GM12801 (cell line): ENCODE measurements around the gene HORMAD2.

Experiments used
- TF ChIP-seq, protein P1 (sequence below): IDR thresholded peaks from one replicate; pipeline ENCODE4 v1.5.1; 2011; ENCODE audit warnings: control low read depth; ENCODE audit not compliant: insufficient read length; ENCODE audit errors: extremely low read depth

Gene HORMAD2

DNA sequence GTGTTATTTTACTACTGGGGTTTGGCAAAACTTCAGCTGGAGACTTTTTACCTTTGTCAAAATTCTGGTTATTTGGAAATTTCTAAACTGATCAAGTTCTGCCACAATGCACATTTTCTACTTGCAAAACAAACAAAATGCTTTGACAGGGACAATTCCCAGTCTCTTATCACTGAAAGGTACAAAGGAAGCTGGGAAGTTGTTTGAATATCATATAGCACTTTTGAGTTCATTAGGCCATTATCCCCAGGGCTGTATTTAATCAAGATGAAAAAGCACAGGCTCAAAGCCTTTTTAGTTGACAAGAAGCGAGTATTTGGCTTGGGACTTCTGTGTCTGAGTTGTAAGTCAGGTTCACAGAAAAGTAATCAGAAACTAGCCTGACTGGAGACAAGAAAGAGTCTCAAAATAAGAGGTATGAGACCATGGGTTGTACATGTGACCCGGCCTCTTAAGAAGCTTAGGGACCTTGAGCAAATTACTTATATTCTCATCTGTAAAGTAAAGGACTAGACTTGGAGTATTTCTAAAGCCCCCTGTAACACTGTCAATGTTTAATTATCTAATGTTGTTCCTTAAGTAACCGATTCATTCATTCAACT, 2.9 kb upstream of the HORMAD2 start:
- TF ChIP-seq, protein P1, sequence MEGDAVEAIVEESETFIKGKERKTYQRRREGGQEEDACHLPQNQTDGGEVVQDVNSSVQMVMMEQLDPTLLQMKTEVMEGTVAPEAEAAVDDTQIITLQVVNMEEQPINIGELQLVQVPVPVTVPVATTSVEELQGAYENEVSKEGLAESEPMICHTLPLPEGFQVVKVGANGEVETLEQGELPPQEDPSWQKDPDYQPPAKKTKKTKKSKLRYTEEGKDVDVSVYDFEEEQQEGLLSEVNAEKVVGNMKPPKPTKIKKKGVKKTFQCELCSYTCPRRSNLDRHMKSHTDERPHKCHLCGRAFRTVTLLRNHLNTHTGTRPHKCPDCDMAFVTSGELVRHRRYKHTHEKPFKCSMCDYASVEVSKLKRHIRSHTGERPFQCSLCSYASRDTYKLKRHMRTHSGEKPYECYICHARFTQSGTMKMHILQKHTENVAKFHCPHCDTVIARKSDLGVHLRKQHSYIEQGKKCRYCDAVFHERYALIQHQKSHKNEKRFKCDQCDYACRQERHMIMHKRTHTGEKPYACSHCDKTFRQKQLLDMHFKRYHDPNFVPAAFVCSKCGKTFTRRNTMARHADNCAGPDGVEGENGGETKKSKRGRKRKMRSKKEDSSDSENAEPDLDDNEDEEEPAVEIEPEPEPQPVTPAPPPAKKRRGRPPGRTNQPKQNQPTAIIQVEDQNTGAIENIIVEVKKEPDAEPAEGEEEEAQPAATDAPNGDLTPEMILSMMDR, result no peak

DNA sequence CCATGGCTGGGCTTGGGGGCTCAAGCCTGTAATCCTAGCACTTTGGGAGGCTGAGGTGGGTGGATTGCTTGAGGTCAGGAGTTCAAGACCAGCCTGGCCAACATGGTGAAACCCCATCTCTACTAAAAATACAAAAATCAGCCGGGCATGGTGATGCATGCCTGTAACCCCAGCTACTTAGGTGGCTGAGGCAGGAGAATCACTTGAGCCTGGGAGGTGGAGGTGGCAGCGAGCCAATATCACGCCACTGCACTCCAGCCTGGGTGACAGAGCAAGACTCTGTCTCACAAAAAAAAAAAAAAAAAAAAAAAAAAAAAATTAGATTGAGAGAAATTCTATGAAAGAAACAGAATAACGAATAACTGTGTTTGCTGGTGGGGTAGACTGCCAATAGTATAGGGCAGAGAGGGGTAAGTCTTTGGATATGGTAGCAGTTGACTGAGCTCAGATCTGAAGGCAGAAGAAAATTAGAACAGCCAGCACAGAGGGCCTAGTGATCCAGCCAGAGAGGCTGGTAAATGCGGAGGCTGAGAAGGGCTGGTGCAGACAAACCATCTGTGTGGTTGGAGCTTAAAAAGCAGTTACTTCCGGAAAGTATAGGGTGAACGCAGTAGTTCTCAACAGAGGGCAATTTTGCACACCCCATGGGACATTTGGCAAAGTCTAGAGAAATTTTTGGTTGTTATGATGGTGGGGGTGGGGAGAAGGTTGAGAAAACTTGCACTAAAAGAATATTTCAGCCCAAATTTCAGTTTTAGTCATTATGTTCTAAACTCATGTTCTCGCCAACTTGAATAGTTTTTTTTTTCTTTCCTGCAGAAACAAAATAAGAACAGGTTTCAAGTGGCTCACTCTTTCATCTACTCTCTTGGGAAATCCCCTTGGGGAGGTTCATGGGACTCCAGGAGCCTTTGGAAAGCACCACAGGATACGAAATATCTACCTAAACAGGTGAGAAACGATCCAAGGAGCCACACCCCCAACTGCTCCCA, 1.6 kb upstream of the HORMAD2 start:
- TF ChIP-seq, protein P1, result no peak

DNA sequence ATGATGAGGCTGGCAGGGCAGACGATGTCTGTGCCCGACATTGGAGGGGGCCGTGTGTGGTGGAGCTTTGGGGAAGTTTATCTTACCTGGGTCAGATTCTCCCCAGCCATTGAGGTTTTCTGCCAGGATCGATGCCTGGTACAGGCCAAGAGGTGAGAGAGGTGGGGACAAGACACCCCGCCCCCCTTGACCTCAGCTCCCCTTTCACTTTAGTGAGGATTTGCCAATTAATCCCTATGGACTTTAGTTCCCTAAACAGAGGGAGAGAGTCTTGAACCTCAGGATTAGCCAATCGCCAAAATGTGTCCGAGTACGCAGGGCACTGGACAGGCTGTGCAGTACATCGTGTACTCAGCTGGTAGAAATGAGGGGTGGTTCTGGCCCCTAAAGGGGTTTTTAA, 541 bp downstream of the HORMAD2 start:
- TF ChIP-seq, protein P1, result no peak

DNA sequence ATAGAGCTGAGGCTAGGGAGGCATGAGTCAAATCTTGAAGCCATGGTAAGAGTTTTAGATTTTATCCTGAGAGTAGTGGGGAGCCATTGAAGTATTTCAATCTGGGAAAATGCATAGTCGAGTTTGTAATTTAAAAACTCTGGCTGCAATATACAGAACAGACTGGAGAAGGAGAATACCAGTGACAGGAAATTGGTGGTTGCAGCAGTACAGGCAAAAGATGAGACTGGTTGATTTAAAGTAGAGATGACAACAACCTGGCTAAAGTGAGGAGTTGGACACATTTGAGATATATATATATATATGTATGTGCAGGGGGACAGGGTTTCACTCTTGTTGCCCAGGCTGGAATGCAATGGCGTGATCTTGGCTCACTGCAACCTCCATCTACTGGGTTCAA, 6.2 kb downstream of the HORMAD2 start:
- TF ChIP-seq, protein P1, result no peak

DNA sequence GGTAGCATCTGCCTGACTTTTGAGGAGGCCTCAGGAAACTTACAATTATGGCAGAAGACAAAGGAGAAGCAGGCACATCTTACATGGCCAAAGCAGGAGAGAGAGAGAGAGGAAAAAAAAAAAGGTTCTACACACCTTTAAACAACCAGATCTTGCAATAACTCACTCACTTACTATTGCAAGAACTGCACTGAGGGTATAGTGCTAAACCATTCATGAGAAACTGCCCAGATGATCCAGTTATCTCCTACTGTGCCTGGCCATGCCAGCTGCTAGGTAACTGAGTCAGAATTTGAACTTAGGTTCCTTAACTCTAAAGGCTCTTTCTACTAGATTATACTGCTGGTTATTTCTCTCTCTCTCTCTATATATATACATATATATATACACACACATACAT, 7.3 kb downstream of the HORMAD2 start:
- TF ChIP-seq, protein P1, result no peak

DNA sequence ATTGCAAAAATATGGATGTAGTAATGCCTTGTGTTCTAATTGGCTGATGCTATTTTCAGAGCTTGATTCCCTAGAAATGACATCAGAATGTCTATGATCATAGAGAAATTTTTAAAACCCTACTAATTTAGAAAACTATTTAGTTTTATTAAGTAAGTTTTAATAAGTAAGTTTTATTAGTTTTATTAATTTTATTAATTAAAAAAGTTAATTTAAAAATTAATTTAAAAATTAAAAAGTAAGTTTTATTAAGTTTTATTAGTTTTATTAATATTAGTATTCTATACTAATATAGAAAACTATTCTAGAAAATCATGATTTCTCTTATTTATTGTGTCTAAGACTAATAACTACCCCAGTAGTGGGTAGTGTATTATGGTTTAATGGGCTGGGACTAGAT, 8.2 kb downstream of the HORMAD2 start:
- TF ChIP-seq, protein P1, result no peak

DNA sequence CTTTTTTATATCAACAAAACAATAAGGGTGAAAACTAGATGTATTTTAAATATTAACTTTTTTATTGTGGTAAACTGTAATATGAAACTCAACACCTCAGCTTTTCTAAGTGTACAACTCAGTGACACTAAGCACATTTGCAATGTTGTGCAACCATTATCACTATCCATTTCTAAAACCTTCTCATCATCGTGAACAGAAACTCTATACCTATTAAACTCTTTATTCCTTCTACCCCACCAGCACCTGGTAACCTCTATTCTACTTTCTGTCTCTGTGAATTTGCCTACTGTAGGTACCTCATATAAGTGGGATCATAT, 9.4 kb downstream of the HORMAD2 start:
- TF ChIP-seq, protein P1, result no peak
